Measurements from ENCODE around the gene CKS2.

Gene CKS2

DNA sequence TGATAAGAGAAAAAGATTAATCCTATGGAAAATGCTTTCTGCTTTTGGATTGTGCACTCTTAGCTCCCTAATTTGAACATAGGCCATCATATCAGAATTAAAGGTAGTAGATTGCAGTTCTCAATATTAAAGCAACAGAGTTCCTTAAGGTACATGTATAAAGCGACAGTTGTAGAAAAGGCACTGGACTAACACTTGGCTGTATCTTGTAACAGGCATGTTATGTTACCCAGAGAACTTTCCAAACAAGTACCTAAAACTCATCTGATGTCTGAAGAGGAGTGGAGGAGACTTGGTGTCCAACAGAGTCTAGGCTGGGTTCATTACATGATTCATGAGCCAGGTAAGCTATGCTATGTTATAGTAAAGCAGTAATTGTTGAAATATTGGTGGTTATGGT lies 4.0 kb downstream of the CKS2 start:
- TF ChIP-seq HDGF (IDR thresholded peaks at IDR 0.05; ENCODE audit: borderline replicate concordance) (no peak), L3MBTL2 (conservative IDR thresholded peaks at IDR 0.05) (no peak), FOXK2 (IDR thresholded peaks at IDR 0.05) (no peak), ELF4 (IDR thresholded peaks at IDR 0.05) (no peak), FOXA1 (IDR thresholded peaks at IDR 0.05) (no peak), LEF1 (IDR thresholded peaks at IDR 0.05; ENCODE audit: borderline replicate concordance) (no peak), BHLHE40 (IDR thresholded peaks at IDR 0.05; ENCODE audit: borderline replicate concordance) (no peak), SP1 (IDR thresholded peaks at IDR 0.05) (no peak), ZNF384 (IDR thresholded peaks at IDR 0.05) (no peak), NFRKB (IDR thresholded peaks at IDR 0.05) (no peak), CTBP1 (IDR thresholded peaks at IDR 0.05; ENCODE audit: borderline replicate concordance) (no peak), ARNT (IDR thresholded peaks at IDR 0.05) (no peak), TARDBP (IDR thresholded peaks at IDR 0.05) (no peak), FOXM1 (IDR thresholded peaks at IDR 0.05; ENCODE audit: borderline replicate concordance) (no peak), SUZ12 (IDR thresholded peaks at IDR 0.05) (no peak)
- TF ChIP-seq, protein P1, sequence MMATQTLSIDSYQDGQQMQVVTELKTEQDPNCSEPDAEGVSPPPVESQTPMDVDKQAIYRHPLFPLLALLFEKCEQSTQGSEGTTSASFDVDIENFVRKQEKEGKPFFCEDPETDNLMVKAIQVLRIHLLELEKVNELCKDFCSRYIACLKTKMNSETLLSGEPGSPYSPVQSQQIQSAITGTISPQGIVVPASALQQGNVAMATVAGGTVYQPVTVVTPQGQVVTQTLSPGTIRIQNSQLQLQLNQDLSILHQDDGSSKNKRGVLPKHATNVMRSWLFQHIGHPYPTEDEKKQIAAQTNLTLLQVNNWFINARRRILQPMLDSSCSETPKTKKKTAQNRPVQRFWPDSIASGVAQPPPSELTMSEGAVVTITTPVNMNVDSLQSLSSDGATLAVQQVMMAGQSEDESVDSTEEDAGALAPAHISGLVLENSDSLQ (IDR thresholded peaks at IDR 0.05): no peak
- ChIA-PET POLR2A (interaction anchor here (0.7 kb wide), 1 partner anchor 1071 kb away, joined by 3 read pairs; no protein-coding TSS in a partner anchor), CTCF (interaction anchor here (0.6 kb wide), 1 partner anchor 9 kb away, joined by 3 read pairs; no protein-coding TSS in a partner anchor)
- no peak for DNase-seq (ENCODE audit: extremely low spot score)

DNA sequence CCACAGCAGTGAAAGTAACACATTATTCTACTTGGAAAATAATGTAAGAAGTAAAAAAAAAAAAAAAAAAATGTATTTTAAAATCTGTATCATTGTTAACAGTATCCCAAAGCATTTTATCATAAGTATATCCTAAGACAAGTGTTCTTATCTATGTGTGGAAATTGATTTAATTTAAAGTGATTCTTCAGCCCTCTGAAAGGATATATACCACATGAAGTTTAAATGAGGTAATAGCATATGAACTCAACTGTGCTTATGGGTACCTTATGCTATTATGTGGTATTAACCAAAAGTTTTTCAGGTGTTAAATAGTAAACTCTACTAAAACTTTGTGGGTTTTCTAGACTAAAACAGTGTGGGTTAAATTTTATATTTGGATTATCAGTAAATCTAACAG lies 4.5 kb downstream of the CKS2 start:
- no peak for DNase-seq (ENCODE audit: extremely low spot score)
- ChIA-PET CTCF (interaction anchor here (0.6 kb wide), 1 partner anchor 8 kb away, joined by 3 read pairs; no protein-coding TSS in a partner anchor), POLR2A (interaction anchor here (0.7 kb wide), 1 partner anchor 1072 kb away, joined by 3 read pairs; no protein-coding TSS in a partner anchor)
- no peak for TF ChIP-seq SP1 (IDR thresholded peaks at IDR 0.05)
- TF ChIP-seq HDGF (IDR thresholded peaks at IDR 0.05; ENCODE audit: borderline replicate concordance): no peak
- no peak for TF ChIP-seq ELF4 (IDR thresholded peaks at IDR 0.05)
- TF ChIP-seq FOXM1 (IDR thresholded peaks at IDR 0.05; ENCODE audit: borderline replicate concordance): no peak
- TF ChIP-seq ZNF384 (IDR thresholded peaks at IDR 0.05): no peak
- TF ChIP-seq CTBP1 (IDR thresholded peaks at IDR 0.05; ENCODE audit: borderline replicate concordance): no peak
- no peak for TF ChIP-seq SUZ12 (IDR thresholded peaks at IDR 0.05)
- no peak for TF ChIP-seq FOXA1 (IDR thresholded peaks at IDR 0.05)
- TF ChIP-seq LEF1 (IDR thresholded peaks at IDR 0.05; ENCODE audit: borderline replicate concordance): no peak
- TF ChIP-seq ARNT (IDR thresholded peaks at IDR 0.05): no peak
- TF ChIP-seq FOXK2 (IDR thresholded peaks at IDR 0.05): no peak
- TF ChIP-seq, protein P1 (IDR thresholded peaks at IDR 0.05): no peak
- TF ChIP-seq L3MBTL2 (conservative IDR thresholded peaks at IDR 0.05): no peak

DNA sequence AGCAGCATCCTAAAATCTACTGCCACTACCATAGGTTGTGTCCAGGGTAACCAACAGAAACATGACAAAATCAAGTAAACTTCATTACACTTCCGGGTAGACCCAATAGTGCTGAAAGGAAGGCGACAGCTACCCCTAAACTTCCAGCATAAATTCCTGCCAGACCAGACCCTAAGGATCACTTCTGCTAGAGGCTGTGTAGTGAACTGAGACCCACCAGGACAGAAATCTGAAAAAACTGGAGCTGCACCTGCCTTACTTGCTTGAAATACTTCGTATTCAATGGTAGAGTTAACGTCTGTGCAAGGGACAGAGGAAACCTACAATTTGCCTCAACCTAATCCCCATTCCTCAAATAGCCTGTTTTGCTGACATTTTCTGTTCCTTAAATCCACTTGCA lies 6.3 kb downstream of the CKS2 start:
- POLR2A ChIA-PET: interaction anchor here (1.0 kb wide), 1 partner anchor 231 kb away, joined by 4 read pairs; no protein-coding TSS in a partner anchor
- no peak for DNase-seq (ENCODE audit: extremely low spot score)

DNA sequence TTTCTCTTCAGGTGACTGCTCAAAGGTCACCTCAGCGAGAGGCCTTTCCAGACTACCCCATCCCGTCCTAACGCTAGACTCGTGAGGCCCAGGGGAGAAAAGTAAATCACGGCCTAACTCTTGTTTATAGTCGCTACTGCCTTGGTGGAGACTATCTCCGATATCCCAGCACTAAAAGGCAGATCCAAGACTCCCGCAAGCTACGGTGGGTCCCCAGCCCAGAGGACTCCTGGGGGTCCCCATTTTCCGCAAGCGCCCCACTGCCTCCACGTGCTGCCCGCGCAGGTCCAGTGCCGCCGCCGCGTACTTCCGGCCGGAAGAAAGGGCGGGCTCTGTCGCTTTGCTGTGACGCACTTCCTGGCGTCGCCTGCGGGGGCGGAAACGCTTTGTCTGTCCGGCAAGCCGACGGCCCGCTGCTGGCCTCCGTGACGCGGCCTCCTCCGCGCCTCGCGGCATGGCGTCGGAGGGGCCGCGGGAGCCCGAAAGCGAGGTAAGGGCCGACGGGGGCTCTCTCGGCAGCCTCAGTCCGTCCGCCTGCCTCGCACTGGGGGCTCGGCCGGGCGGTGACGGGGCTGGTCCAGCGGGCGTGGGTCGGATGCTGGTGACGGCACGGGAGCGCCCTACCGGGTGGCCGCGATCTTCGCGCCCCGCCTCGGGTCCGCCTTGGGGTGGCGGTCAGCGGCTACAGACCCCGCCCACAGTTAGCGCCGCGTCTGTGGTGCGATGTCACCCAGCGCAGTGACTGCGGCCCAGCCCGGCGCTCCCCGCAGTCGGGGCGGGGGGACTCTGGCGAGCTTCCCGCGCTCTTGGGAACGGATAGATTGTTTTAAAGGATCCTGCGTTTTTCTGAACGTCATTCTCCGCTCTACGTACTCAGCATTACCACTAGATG lies 7.4 kb downstream of the CKS2 start, which contains the start of gene SECISBP2:
TSS of gene SECISBP2 (plus strand) at position 378 of the 892 bp plus-strand sequence. CDS start at position 455, 77 bp downstream.
- ChIA-PET POLR2A (interaction anchor here (0.6 to 1.4 kb wide), 7 partner anchors 8 to 230 kb away, joined by 3 to 9 read pairs (median 3); no protein-coding TSS in a partner anchor), CTCF (interaction anchor here (0.7 to 1.0 kb wide), 2 partner anchors 8 to 231 kb away, joined by 3 read pairs; no protein-coding TSS in a partner anchor)
- DNase-seq (ENCODE audit: extremely low spot score): peak; percentile 82
- TF ChIP-seq TARDBP (IDR thresholded peaks at IDR 0.05): no peak
- TF ChIP-seq LEF1 (IDR thresholded peaks at IDR 0.05; ENCODE audit: borderline replicate concordance): peak; percentile 77; the same call in 1 of the 2 replicates
- no peak for TF ChIP-seq ARNT (IDR thresholded peaks at IDR 0.05)
- TF ChIP-seq L3MBTL2 (conservative IDR thresholded peaks at IDR 0.05): peak; percentile 98
- peak; percentile 89 for TF ChIP-seq ELF4 (IDR thresholded peaks at IDR 0.05)
- TF ChIP-seq CTBP1 (IDR thresholded peaks at IDR 0.05; ENCODE audit: borderline replicate concordance): no peak
- no peak for TF ChIP-seq BHLHE40 (IDR thresholded peaks at IDR 0.05; ENCODE audit: borderline replicate concordance)
- TF ChIP-seq ZNF384 (IDR thresholded peaks at IDR 0.05): no peak
- TF ChIP-seq FOXM1 (IDR thresholded peaks at IDR 0.05; ENCODE audit: borderline replicate concordance): no peak

More for the DNA sequence above, 6.3 kb downstream of the CKS2 start:
- TF ChIP-seq FOXA1 (IDR thresholded peaks at IDR 0.05) (no peak), SUZ12 (IDR thresholded peaks at IDR 0.05) (no peak), ELF4 (IDR thresholded peaks at IDR 0.05) (0 out of 2 replicates have a peak, but pooled peaks have one; percentile 23), L3MBTL2 (conservative IDR thresholded peaks at IDR 0.05) (no peak), FOXM1 (IDR thresholded peaks at IDR 0.05; ENCODE audit: borderline replicate concordance) (no peak), LEF1 (IDR thresholded peaks at IDR 0.05; ENCODE audit: borderline replicate concordance) (no peak)
- CTCF ChIA-PET: no interaction called here

DNA sequence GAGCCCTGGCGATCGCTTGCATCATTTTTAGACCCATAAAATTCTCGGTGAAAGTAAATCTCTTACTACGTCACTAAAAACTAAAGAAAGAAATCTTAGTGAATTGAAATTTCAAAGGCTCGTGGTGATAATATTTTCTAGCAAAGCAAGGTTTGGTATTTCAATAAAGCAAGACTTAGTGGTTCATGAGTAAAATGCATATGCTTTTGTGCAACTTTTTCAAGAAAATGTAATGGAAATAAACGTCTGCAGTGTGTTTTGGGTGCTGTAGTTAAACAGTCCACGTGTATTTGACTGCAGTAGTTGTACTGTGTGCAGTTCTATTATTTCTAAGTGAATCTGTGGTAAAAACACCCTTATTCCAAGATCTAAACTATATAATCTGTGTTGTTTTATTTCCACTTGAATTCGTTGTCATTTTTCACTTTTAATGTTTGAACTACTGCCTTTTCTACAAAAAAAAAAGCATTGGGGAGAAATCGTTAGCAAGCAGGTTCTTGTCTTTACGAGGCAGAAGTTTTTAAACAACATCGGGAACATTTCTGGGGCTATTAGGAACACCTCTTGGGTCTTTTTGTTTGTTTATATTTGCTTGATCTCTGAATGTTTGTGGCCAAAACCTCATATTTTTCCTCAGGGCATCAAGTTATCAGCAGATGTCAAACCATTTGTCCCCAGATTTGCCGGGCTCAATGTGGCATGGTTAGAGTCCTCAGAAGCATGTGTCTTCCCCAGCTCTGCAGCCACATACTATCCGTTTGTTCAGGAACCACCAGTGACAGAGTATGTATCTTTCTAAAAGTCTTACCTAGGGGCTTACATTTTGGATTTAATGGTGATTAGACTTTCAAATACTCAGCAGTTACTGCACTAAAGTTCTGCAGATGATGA lies 8.3 kb downstream of the CKS2 start:
- ChIA-PET CTCF (interaction anchor here (0.7 to 1.0 kb wide), 2 partner anchors 9 to 230 kb away, joined by 3 read pairs; no protein-coding TSS in a partner anchor), POLR2A (interaction anchor here (0.6 to 1.4 kb wide), 7 partner anchors 9 to 230 kb away, joined by 3 to 9 read pairs (median 3); no protein-coding TSS in a partner anchor)
- DNase-seq (ENCODE audit: extremely low spot score): no peak
- TF ChIP-seq TARDBP (IDR thresholded peaks at IDR 0.05) (no peak), HDGF (IDR thresholded peaks at IDR 0.05; ENCODE audit: borderline replicate concordance) (no peak), ARNT (IDR thresholded peaks at IDR 0.05) (no peak), SP1 (IDR thresholded peaks at IDR 0.05) (no peak), BHLHE40 (IDR thresholded peaks at IDR 0.05; ENCODE audit: borderline replicate concordance) (no peak), L3MBTL2 (conservative IDR thresholded peaks at IDR 0.05) (no peak), FOXA1 (IDR thresholded peaks at IDR 0.05) (no peak), ELF4 (IDR thresholded peaks at IDR 0.05) (no peak), NFRKB (IDR thresholded peaks at IDR 0.05) (no peak), ZNF384 (IDR thresholded peaks at IDR 0.05) (no peak)
- TF ChIP-seq, protein P1 (IDR thresholded peaks at IDR 0.05): no peak

Measured in HEK293T (cell line).